KMS-11 (cell line): Measurements from ENCODE around the gene ATP13A5.

ENCODE experiments used
- H2AFZ ChIP-seq: fragments of 200-600 bp; sonication (generic); 2 replicates; pipeline ENCODE4 v1.6.1; 2016; ENCODE audit warnings: antibody characterized with exemption, mixed run types, low read depth
- H3K27ac ChIP-seq: fragments of 200-600 bp; sonication (generic); 2 replicates; pipeline ENCODE4 v1.6.1; 2016; ENCODE audit warnings: mild to moderate bottlenecking, mixed run types
- H3K27me3 ChIP-seq: fragments of 200-600 bp; sonication (generic); 2 replicates; pipeline ENCODE4 v1.6.1; 2017; ENCODE audit warnings: mild to moderate bottlenecking, low read depth, mixed run types, moderate library complexity; ENCODE audit not compliant: insufficient read depth
- H3K36me3 ChIP-seq: fragments of 200-600 bp; sonication (generic); 2 replicates; pipeline ENCODE4 v1.6.1; 2017; ENCODE audit warnings: mild to moderate bottlenecking, mixed run types; ENCODE audit not compliant: insufficient read depth
- H3K4me1 ChIP-seq: fragments of 200-600 bp; sonication (generic); 2 replicates; pipeline ENCODE4 v1.6.1; 2016; ENCODE audit warnings: mild to moderate bottlenecking, low read depth, mixed run types; ENCODE audit not compliant: poor library complexity, severe bottlenecking
- H3K4me2 ChIP-seq: fragments of 200-600 bp; sonication (generic); 2 replicates; pipeline ENCODE4 v1.7.0; 2016; ENCODE audit warnings: mild to moderate bottlenecking, mixed run types
- H3K4me3 ChIP-seq: fragments of 200-600 bp; sonication (generic); IDR thresholded peaks from 2 replicates; pipeline ENCODE4 v1.6.1; 2017; ENCODE audit warnings: low read depth, low read length, mixed read lengths; ENCODE audit not compliant: insufficient read depth
- H3K79me2 ChIP-seq: fragments of 200-600 bp; sonication (generic); 2 replicates; pipeline ENCODE4 v1.6.1; 2016; ENCODE audit warnings: low read depth, mixed run types; ENCODE audit not compliant: insufficient read depth
- H3K9ac ChIP-seq: fragments of 200-600 bp; sonication (generic); 2 replicates; pipeline ENCODE4 v1.6.1; 2016; ENCODE audit warnings: mild to moderate bottlenecking, mixed run types
- H4K20me1 ChIP-seq: fragments of 200-600 bp; sonication (generic); 2 replicates; pipeline ENCODE4 v1.6.1; 2016; ENCODE audit warnings: mild to moderate bottlenecking, mixed run types; ENCODE audit not compliant: insufficient read depth
- TF ChIP-seq, protein P1 (sequence below): fragments of 200-600 bp; sonication (generic); conservative IDR thresholded peaks from 2 replicates; pipeline ENCODE4 v1.6.1; 2017; ENCODE audit warnings: low read depth, mild to moderate bottlenecking, antibody characterized with exemption, low read length, moderate library complexity, mixed read lengths

The ATP13A5 gene

DNA sequence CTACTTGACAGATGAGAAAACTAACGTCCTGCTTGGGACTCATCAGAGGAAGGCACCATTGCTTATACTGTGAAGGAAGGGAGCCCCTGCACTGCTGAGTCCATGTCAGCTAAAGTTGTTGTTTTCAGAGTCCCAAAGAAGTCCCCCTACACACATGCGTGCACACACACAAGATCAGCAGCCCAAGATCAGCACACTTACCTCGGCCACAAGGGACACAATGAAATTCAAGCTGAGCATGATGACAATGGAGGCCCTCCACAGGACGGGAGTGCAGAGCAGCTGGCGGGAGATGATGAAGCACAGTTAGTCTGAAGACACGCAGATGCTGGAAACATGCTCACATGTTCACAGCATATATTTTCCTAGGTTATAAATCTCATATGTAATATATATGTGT, 28.6 kb upstream of the ATP13A5 start:
- H3K4me3 ChIP-seq = no peak overlapping the region
- H3K4me1 ChIP-seq = no peaks in the 10 kb centered on the region
- H3K4me2 ChIP-seq = no peak overlapping the region
- no peak overlapping the region for H3K9ac ChIP-seq
- no peaks in the 10 kb centered on the region for H3K27me3 ChIP-seq
- H3K36me3 ChIP-seq = no peaks in the 10 kb centered on the region
- H2AFZ ChIP-seq = no peak overlapping the region
- TF ChIP-seq, protein P1, sequence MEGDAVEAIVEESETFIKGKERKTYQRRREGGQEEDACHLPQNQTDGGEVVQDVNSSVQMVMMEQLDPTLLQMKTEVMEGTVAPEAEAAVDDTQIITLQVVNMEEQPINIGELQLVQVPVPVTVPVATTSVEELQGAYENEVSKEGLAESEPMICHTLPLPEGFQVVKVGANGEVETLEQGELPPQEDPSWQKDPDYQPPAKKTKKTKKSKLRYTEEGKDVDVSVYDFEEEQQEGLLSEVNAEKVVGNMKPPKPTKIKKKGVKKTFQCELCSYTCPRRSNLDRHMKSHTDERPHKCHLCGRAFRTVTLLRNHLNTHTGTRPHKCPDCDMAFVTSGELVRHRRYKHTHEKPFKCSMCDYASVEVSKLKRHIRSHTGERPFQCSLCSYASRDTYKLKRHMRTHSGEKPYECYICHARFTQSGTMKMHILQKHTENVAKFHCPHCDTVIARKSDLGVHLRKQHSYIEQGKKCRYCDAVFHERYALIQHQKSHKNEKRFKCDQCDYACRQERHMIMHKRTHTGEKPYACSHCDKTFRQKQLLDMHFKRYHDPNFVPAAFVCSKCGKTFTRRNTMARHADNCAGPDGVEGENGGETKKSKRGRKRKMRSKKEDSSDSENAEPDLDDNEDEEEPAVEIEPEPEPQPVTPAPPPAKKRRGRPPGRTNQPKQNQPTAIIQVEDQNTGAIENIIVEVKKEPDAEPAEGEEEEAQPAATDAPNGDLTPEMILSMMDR = no peak
- H3K27ac ChIP-seq = no peak overlapping the region
- H3K79me2 ChIP-seq = no peaks in the 10 kb centered on the region
- H4K20me1 ChIP-seq = no peaks in the 10 kb centered on the region

DNA sequence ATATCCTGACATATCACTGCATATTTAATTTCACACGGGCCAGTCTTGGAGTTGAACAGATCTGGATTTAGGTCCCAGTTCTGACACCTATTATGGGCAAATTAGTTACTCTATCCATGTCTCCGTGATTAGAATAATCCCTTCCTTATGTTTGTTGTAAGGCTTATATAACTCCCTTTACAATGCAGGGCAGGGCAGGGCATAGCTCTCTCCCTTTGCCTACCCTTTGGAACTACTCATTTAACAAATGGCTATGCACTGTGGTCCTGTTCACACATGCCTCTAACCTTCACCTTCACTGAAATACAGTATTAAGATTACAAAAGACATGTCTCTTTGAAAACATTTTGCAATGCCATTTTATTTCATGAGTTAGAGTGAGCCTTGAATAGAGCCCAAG, 24.8 kb upstream of the ATP13A5 start:
- H4K20me1 ChIP-seq = no peaks in the 10 kb centered on the region
- H3K27ac ChIP-seq = no peak overlapping the region
- no peak overlapping the region for H3K9ac ChIP-seq
- H3K4me2 ChIP-seq = no peak overlapping the region
- no peaks in the 10 kb centered on the region for H3K4me1 ChIP-seq
- H3K27me3 ChIP-seq = no peaks in the 10 kb centered on the region
- H3K79me2 ChIP-seq = no peaks in the 10 kb centered on the region
- H3K36me3 ChIP-seq = no peaks in the 10 kb centered on the region
- TF ChIP-seq, protein P1 = no peak
- H3K4me3 ChIP-seq = no peak overlapping the region
- no peak overlapping the region for H2AFZ ChIP-seq

DNA sequence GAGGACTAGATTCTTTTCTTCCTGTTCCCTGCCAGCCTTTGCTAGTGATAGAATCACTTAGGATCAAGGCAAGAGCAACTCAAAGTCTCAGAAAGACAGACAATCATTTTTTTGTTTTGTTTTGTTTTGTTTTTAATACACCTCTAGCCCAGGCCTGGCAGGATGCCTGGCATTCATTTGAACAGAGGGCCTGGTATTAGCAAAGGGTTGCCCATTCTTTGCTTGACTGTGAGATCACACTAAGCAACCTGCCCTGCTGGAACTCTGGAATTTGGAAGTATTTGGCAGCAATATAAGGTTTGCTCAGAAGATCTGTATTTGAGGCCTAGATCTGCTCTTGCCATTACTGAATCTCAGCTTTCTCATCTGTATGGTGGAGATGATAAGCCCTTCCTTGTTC, 21.8 kb upstream of the ATP13A5 start:
- no peak overlapping the region for H3K27ac ChIP-seq
- TF ChIP-seq, protein P1 = no peak
- H4K20me1 ChIP-seq = no peaks in the 10 kb centered on the region
- H3K4me1 ChIP-seq = no peaks in the 10 kb centered on the region
- no peaks in the 10 kb centered on the region for H3K27me3 ChIP-seq
- H2AFZ ChIP-seq = no peak overlapping the region
- H3K79me2 ChIP-seq = no peaks in the 10 kb centered on the region
- no peak overlapping the region for H3K4me2 ChIP-seq
- H3K4me3 ChIP-seq = no peak overlapping the region
- H3K36me3 ChIP-seq = no peaks in the 10 kb centered on the region
- no peak overlapping the region for H3K9ac ChIP-seq

DNA sequence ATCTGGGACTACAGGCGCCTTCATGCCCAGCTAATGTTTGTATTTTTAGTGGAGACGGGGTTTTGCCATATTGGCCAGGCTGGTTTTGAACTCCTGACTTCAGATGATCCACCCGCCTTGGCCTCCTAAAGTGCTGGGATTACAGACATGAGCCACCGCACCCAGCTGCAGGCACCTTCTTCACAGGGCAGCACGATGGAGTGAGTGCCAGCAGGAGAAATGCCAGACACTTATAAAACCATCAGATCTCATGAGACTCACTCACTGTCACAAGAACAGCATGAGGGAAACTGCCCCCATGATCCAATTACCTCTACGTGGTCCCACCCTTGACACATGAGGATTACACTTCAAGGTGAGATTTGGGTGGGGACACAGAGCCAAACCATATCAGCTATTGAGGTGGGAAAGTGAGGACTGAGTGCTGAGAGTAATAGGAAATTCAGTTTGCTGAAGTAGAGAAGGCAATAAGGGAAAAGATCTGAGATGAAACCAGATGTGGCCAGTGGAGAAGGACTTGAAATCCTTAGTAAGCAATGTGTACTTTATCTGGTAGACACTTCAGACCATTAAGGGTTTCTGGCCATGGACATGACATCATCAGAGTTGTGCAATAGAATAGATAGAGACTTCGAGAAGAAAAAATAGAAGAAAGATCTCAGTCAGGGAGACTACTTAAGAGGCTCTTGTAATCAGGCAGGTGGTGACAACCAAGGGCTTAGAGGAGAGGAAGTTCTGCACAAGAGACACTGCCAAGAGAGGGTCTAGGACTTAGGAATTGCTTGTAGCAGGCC, 18.1 kb upstream of the ATP13A5 start:
- no peak overlapping the region for H3K27ac ChIP-seq
- H3K79me2 ChIP-seq = no peaks in the 10 kb centered on the region
- H3K4me3 ChIP-seq = no peak overlapping the region
- no peak overlapping the region for H3K9ac ChIP-seq
- no peaks in the 10 kb centered on the region for H3K4me1 ChIP-seq
- H3K27me3 ChIP-seq = no peaks in the 10 kb centered on the region
- no peak overlapping the region for H3K4me2 ChIP-seq
- TF ChIP-seq, protein P1 = no peak
- H2AFZ ChIP-seq = no peak overlapping the region
- H3K36me3 ChIP-seq = no peaks in the 10 kb centered on the region
- H4K20me1 ChIP-seq = no peaks in the 10 kb centered on the region
